HCT116 (cell line): ENCODE results near the gene DYNC1I1. TPM values are rescaled to one million over a fixed set of nuclear protein-coding genes. Genes with fewer than 3 reads are reported as not detected.

Source experiments
- ATAC-seq: fragments of 200-7000 bp; cut with Tn5 transposase; 2 replicates; pipeline ENCODE4 v1.9.1; 2020; ENCODE audit warnings: mild to moderate bottlenecking, moderate library complexity
- BruUV-seq: library from RNA; stranded (reverse); fragments of 400-500 nt; replicated peaks from 2 replicates; lab custom pipeline; 2021; lab: Mats Ljungman, UMichigan
- CTCF ChIA-PET: fragments of 300-600 bp; sonication (Branson Sonifier 250); formaldehyde crosslinking; loops from one replicate; lab custom pipeline; 2021; ENCODE audit warnings: antibody characterized with exemption; lab: Charles Lee
- POLR2A ChIA-PET: fragments of 300-600, 350-600 bp; sonication (Branson Sonifier 250); formaldehyde crosslinking; loops from one replicate; lab custom pipeline; 2021; ENCODE audit warnings: antibody characterized with exemption; lab: Charles Lee
- RAD21 ChIA-PET, 2 experiments: fragments of 300-600 bp; sonication (Branson Sonifier 250); formaldehyde crosslinking; loops; one replicate each; lab custom pipeline; 2023; ENCODE audit warnings: low total read pairs in 2 of 2; ENCODE audit not compliant: uncharacterized antibody in 2 of 2, unreplicated experiment in 2 of 2, low non-redundant PET in 1 of 2; lab: Charles Lee
- DNase-seq: peaks from one replicate; pipeline ENCODE4 v3.0.0-alpha.2; 2010; ENCODE audit warnings: low read depth, low spot score
- H2AFZ ChIP-seq: fragments of 200-600 bp; shearing (Covaris generic), sonication (generic); 2 replicates; pipeline ENCODE4 v1.6.1; 2017; ENCODE audit warnings: low read depth, mixed run types, mixed read lengths, antibody characterized with exemption, low read length; ENCODE audit not compliant: poor library complexity, severe bottlenecking
- H3K27ac ChIP-seq: 2 replicates; pipeline ENCODE4 v1.5.1; 2012; ENCODE audit warnings: low read depth, low read length
- H3K27me3 ChIP-seq: fragments of 200-600 bp; sonication (generic); 2 replicates; pipeline ENCODE4 v1.6.1; 2016; ENCODE audit warnings: mixed run types, low read length, mixed read lengths; ENCODE audit not compliant: insufficient read depth
- H3K36me3 ChIP-seq, 2 experiments: fragments of 200-500 bp in 1 of 2; fragments of 200-600 bp in 1 of 2; sonication (Bioruptor generic) in 1 of 2; sonication (generic) in 1 of 2; 2 replicates each; pipeline versions ENCODE4 v1.5.1 to v1.6.1; 2014 to 2016; ENCODE audit warnings: low read length in 2 of 2, inconsistent platforms in 1 of 2, mixed read lengths in 1 of 2, mixed run types in 1 of 2; ENCODE audit not compliant: insufficient read depth in 2 of 2, control insufficient read depth in 1 of 2
- H3K4me1 ChIP-seq, 2 experiments: fragments of 200-600 bp in 1 of 2; sonication (generic) in 1 of 2; 2 replicates each; pipeline versions ENCODE4 v1.5.1 to v1.6.1; 2012 to 2017; ENCODE audit warnings: low read length in 2 of 2, inconsistent platforms in 1 of 2, mild to moderate bottlenecking in 1 of 2, mixed read lengths in 1 of 2, mixed run types in 1 of 2, moderate library complexity in 1 of 2; ENCODE audit not compliant: insufficient read depth in 2 of 2, control insufficient read depth in 1 of 2
- H3K4me2 ChIP-seq: fragments of 200-600 bp; sonication (generic); 2 replicates; pipeline ENCODE4 v1.6.1; 2017; ENCODE audit warnings: mixed run types, low read length, mixed read lengths
- H3K4me3 ChIP-seq, 2 experiments: fragments of 200-600 bp in 1 of 2; sonication (generic) in 1 of 2; replicated peaks in 1 of 2; 2 replicates each; pipeline ENCODE4 v1.5.1; 2011 to 2016; ENCODE audit warnings: low read length in 2 of 2, control low read depth in 1 of 2, low read depth in 1 of 2, mild to moderate bottlenecking in 1 of 2, mixed read lengths in 1 of 2, mixed run types in 1 of 2
- H3K79me2 ChIP-seq: fragments of 200-600 bp; sonication (generic); 2 replicates; pipeline ENCODE4 v1.6.1; 2017; ENCODE audit warnings: mild to moderate bottlenecking, mixed run types, low read length, moderate library complexity, mixed read lengths; ENCODE audit not compliant: insufficient read depth
- H3K9ac ChIP-seq: fragments of 200-600 bp; sonication (generic); 2 replicates; pipeline ENCODE4 v1.6.1; 2016; ENCODE audit warnings: low read length, mixed read lengths
- H3K9me2 ChIP-seq: fragments of 200-600 bp; sonication (generic), shearing (Covaris generic); 2 replicates; pipeline ENCODE4 v1.6.1; 2017; ENCODE audit warnings: mixed run types, mild to moderate bottlenecking, moderate library complexity; ENCODE audit not compliant: insufficient read depth
- H3K9me3 ChIP-seq, 2 experiments: fragments of 200-500 bp in 1 of 2; fragments of 200-600 bp in 1 of 2; sonication (Bioruptor generic) in 1 of 2; sonication (generic) in 1 of 2; 2 replicates each; pipeline ENCODE4 v1.6.1; 2014 to 2017; ENCODE audit warnings: low read length in 2 of 2, mixed read lengths in 2 of 2, inconsistent platforms in 1 of 2, low read depth in 1 of 2, mild to moderate bottlenecking in 1 of 2, mixed run types in 1 of 2, moderate library complexity in 1 of 2; ENCODE audit not compliant: control insufficient read depth in 1 of 2, insufficient read depth in 1 of 2
- H4K20me1 ChIP-seq: fragments of 200-600 bp; sonication (generic), shearing (Covaris generic); 2 replicates; pipeline ENCODE4 v1.6.1; 2017; ENCODE audit warnings: mixed run types, mild to moderate bottlenecking, moderate library complexity; ENCODE audit not compliant: insufficient read depth
- CBX3 ChIP-seq: IDR thresholded peaks from 2 replicates; pipeline ENCODE4 v1.6.1; 2012; ENCODE audit warnings: low read depth
- CEBPB ChIP-seq: IDR thresholded peaks from 2 replicates; pipeline ENCODE4 v1.6.1; 2012; ENCODE audit warnings: low read depth
- ELF1 ChIP-seq: IDR thresholded peaks from 2 replicates; pipeline ENCODE4 v1.6.1; 2012; ENCODE audit warnings: low read depth, borderline replicate concordance
- FOSL1 ChIP-seq: IDR thresholded peaks from 2 replicates; pipeline ENCODE4 v1.6.1; 2012; ENCODE audit warnings: low read depth
- POLR2AphosphoS5 ChIP-seq: IDR thresholded peaks from 2 replicates; pipeline ENCODE4 v1.6.1; 2011; ENCODE audit warnings: mild to moderate bottlenecking, low read depth, low read length, moderate library complexity
- RAD21 ChIP-seq: IDR thresholded peaks from 2 replicates; pipeline ENCODE4 v1.6.1; 2012; ENCODE audit warnings: low read depth, mild to moderate bottlenecking
- SIN3A ChIP-seq: IDR thresholded peaks from 2 replicates; pipeline ENCODE4 v1.6.1; 2012; ENCODE audit warnings: low read depth
- SP1 ChIP-seq: IDR thresholded peaks from 2 replicates; pipeline ENCODE4 v1.6.1; 2012; ENCODE audit warnings: low read depth
- ZBTB33 ChIP-seq: IDR thresholded peaks from 2 replicates; pipeline ENCODE4 v1.6.1; 2011; ENCODE audit warnings: mild to moderate bottlenecking, low read length, moderate library complexity; ENCODE audit not compliant: insufficient replicate concordance; ENCODE audit errors: extremely low read depth
- ZFX ChIP-seq: fragments of 450-650 bp; IDR thresholded peaks from 2 replicates; pipeline ENCODE4 v1.6.1; 2017
- intact Hi-C: fragments of 100-400 bp; cut with micrococcal nuclease; formaldehyde crosslinking; loops from 2 replicates; pipeline ENCODE4 v1.10.0; 2022
- total RNA-seq: library from RNA; stranded (reverse); gene quantifications from one replicate; pipeline ENCODE4 v1.2.1, GENCODE V29; 2021; ENCODE audit not compliant: unreplicated experiment
- TF ChIP-seq, protein P1 (sequence below), 3 experiments: fragments of 200-600 bp in 1 of 3; sonication (generic) in 1 of 3; IDR thresholded peaks in 2 of 3; conservative IDR thresholded peaks in 1 of 3; 2 replicates each; pipeline ENCODE4 v1.5.1; 2012 to 2017; ENCODE audit warnings: low read depth in 2 of 3, low read length in 2 of 3, antibody characterized with exemption in 1 of 3, borderline replicate concordance in 1 of 3, control low read depth in 1 of 3, mild to moderate bottlenecking in 1 of 3, mixed read lengths in 1 of 3, mixed run types in 1 of 3, moderate library complexity in 1 of 3; ENCODE audit not compliant: insufficient read depth in 1 of 3
- TF ChIP-seq, protein P2 (sequence below): IDR thresholded peaks from 2 replicates; pipeline ENCODE4 v1.6.1; 2012; ENCODE audit warnings: low read depth
- TF ChIP-seq, protein P3 (sequence below): IDR thresholded peaks from 2 replicates; pipeline ENCODE4 v1.6.1; 2012

DYNC1I1 gene
- total RNA-seq, 1 experiment from 2014 or later = not detected

DNA sequence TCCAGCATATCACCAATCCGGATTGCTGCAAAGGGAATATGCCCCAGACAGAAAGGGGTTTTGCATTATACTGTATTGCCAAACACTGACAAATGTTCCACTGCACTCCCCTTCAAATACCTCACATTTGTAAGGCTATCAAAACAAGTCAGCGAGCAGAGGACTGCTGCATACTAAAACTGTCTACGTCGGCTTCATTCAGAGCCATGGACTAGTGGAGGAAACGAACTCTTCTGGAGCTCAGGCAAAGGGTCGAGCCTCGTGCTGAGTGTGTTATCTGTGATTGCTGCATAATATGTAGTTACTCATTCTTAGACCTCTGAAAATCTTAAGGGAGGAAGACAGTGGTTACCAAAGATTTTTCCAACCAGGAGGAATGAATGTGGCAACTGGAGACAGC, 200.2 kb downstream of the DYNC1I1 start:
- no peak overlapping the region for H2AFZ ChIP-seq
- H3K27me3 ChIP-seq = peaks cover 42% of the 10 kb centered on the region; the same call in 1 of the 2 replicates
- H3K4me2 ChIP-seq = no peak overlapping the region
- ATAC-seq (no peak), DNase-seq (no peak)
- H3K79me2 ChIP-seq = no peaks in the 10 kb centered on the region
- H3K4me1 ChIP-seq = no peaks in the 10 kb centered on the region
- intact Hi-C loops = no loop called here
- POLR2A ChIA-PET = no interaction called here
- no peak overlapping the region for H3K27ac ChIP-seq
- no TSS peak for BruUV-seq
- H3K9ac ChIP-seq = no peak overlapping the region
- no peaks in the 10 kb centered on the region for H3K9me3 ChIP-seq
- H3K36me3 ChIP-seq = no peaks in the 10 kb centered on the region
- CTCF ChIA-PET = no interaction called here
- H3K4me3 ChIP-seq = no peak overlapping the region
- TF ChIP-seq ELF1 (no peak), ZBTB33 (no peak), ZFX (no peak), RAD21 (no peak), SP1 (no peak), CEBPB (no peak), CBX3 (no peak), POLR2AphosphoS5 (no peak), SIN3A (no peak), FOSL1 (no peak)
- TF ChIP-seq, protein P1, sequence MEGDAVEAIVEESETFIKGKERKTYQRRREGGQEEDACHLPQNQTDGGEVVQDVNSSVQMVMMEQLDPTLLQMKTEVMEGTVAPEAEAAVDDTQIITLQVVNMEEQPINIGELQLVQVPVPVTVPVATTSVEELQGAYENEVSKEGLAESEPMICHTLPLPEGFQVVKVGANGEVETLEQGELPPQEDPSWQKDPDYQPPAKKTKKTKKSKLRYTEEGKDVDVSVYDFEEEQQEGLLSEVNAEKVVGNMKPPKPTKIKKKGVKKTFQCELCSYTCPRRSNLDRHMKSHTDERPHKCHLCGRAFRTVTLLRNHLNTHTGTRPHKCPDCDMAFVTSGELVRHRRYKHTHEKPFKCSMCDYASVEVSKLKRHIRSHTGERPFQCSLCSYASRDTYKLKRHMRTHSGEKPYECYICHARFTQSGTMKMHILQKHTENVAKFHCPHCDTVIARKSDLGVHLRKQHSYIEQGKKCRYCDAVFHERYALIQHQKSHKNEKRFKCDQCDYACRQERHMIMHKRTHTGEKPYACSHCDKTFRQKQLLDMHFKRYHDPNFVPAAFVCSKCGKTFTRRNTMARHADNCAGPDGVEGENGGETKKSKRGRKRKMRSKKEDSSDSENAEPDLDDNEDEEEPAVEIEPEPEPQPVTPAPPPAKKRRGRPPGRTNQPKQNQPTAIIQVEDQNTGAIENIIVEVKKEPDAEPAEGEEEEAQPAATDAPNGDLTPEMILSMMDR (IDR thresholded peaks at IDR 0.05 in 2 of 3, conservative IDR thresholded peaks at IDR 0.05 in 1 of 3; ENCODE audit: borderline replicate concordance in 1 of 3, insufficient read depth in 1 of 3, low read depth in 2 of 3, low read length in 2 of 3) = no peak
- TF ChIP-seq, protein P2, sequence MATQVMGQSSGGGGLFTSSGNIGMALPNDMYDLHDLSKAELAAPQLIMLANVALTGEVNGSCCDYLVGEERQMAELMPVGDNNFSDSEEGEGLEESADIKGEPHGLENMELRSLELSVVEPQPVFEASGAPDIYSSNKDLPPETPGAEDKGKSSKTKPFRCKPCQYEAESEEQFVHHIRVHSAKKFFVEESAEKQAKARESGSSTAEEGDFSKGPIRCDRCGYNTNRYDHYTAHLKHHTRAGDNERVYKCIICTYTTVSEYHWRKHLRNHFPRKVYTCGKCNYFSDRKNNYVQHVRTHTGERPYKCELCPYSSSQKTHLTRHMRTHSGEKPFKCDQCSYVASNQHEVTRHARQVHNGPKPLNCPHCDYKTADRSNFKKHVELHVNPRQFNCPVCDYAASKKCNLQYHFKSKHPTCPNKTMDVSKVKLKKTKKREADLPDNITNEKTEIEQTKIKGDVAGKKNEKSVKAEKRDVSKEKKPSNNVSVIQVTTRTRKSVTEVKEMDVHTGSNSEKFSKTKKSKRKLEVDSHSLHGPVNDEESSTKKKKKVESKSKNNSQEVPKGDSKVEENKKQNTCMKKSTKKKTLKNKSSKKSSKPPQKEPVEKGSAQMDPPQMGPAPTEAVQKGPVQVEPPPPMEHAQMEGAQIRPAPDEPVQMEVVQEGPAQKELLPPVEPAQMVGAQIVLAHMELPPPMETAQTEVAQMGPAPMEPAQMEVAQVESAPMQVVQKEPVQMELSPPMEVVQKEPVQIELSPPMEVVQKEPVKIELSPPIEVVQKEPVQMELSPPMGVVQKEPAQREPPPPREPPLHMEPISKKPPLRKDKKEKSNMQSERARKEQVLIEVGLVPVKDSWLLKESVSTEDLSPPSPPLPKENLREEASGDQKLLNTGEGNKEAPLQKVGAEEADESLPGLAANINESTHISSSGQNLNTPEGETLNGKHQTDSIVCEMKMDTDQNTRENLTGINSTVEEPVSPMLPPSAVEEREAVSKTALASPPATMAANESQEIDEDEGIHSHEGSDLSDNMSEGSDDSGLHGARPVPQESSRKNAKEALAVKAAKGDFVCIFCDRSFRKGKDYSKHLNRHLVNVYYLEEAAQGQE = no peak
- TF ChIP-seq, protein P3, sequence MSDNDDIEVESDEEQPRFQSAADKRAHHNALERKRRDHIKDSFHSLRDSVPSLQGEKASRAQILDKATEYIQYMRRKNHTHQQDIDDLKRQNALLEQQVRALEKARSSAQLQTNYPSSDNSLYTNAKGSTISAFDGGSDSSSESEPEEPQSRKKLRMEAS = no peak
- no peaks in the 10 kb centered on the region for H3K9me2 ChIP-seq
- RAD21 ChIA-PET = no interaction called here
- no peaks in the 10 kb centered on the region for H4K20me1 ChIP-seq
